ENCODE data around the gene RHBDF2.
"Not testable (repeated sequence)": the region's sequence is repeated elsewhere in the genome, so short reads cannot be mapped to it uniquely, and the experiment has no call there.

The RHBDF2 gene

DNA sequence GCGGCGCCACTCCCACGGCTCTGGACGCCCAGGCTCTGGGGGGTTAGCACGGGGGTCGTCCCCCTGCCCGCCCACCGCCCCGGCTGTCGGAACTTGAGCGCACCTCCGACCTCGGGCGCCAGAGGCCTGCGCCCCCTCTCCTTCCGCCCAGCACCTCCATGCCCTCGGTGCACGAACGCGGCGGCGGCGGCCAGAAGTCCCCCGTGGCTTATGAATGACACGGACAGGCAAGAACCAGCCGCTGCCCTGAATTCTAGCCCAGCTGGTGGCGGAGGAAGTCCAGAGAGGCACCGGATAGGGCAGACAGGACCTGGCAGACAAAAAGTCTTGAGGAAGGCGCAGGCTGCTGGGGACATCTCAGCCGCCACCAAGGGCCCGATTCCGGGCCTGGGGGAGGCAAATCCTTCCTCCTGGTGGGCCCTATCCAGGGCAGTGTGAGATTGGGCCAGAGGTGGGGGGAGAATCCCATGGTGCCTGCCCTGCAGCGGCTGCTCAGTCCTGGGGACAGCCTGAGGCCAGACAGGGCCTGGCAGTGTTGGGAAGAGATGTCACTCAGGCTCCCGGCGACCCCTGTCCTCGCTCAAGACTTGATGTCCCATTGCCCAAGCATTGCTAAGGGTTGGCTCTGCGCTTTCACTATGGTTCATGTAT is 37.2 kb upstream of the RHBDF2 start:
- peak; percentile 57 for DNase-seq

DNA sequence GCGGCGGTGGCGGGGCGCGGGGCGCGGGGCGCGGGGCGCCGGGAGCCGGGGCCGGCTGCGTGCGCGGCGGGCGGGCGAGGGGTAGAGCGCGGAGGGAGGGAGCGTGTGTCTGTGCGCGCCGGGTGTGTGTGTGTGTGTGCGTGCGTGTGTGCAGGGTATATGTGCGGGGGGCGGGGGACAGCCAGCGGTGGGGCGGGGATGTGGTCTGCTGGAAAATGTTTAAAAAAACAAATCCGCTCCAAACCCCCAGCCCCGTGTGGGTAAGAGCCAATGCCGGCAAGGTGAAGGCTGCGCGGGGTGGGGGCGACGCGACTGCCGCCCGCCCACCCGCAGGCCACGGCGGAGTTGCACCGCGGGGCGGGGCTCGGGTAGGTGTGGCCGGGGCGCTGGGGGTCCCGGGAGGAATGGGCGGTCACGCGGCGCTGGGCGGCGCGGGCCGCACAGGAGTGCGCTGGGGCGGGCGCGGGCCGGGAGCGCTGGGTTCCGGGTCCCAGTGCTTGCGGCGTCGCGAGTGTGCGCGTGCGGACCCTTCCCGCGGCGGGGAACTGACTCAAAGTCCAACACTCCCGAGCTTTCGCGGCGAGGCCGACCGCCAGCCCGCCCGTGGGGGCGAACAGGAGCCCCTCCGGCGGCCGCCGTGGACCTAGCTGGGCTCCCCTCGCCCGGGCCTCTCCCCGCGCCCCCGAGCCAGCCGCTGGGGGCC is 36.5 kb upstream of the RHBDF2 start, which contains the start of gene CYGB:
TSS of gene CYGB (minus strand) at position 132 of the 703 bp plus-strand sequence. CDS start 167 bp downstream, outside the sequence.
- peak; percentile 55 for DNase-seq

DNA sequence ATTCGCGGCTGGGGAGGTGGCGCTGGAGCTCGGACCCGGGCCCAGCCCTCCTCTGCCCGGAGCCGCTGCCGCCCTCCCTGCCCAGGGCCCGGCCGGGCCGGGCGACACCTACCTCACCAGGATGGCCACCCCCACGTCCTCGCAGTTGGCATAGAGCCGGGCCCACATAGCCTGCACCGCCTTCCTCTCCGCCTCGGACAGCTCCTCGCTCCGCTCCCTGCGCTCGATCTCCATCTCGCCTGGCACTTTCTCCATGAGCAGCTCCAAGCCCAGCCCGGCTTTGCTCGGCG is 36.0 kb upstream of the RHBDF2 start:
- DNase-seq = peak; percentile 53

DNA sequence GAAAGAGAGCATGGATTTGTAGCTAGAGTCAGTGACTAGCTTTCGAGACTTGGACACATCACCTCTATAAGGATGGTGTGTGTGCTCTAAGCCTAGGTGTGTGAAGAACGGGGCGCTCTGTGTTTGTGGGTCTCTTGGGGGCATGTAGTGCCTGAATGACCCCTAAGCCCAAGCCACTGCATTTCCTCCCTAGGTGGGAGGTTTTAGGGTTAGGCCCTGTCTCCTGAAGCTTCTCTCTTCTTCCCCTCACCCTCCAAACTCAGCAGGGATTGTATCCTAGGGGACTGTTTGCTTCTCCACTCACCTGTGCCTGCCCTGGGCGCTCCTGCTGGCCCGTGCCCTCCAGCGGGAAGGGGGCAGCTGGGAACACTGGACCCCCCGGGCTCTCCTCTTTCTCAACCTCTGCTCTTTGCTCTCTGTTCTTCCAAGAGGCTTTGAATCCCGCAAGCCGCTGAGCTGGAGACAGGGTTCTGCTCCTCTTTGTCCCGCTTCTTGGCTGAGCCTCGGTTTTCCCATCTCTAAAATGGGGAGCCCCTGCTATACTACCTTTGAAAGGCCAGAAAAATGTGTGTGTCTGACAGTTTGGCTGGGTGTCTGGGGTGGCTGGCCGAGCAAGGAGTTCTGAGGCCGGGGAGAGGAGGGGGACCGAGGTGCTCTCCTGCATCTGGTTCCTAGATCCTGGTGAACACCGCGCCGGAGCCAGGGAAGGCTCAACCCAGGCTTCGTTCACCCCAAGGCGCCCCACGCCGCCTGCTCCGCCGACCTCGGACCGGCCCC is 35.5 kb upstream of the RHBDF2 start:
- no peak for DNase-seq

DNA sequence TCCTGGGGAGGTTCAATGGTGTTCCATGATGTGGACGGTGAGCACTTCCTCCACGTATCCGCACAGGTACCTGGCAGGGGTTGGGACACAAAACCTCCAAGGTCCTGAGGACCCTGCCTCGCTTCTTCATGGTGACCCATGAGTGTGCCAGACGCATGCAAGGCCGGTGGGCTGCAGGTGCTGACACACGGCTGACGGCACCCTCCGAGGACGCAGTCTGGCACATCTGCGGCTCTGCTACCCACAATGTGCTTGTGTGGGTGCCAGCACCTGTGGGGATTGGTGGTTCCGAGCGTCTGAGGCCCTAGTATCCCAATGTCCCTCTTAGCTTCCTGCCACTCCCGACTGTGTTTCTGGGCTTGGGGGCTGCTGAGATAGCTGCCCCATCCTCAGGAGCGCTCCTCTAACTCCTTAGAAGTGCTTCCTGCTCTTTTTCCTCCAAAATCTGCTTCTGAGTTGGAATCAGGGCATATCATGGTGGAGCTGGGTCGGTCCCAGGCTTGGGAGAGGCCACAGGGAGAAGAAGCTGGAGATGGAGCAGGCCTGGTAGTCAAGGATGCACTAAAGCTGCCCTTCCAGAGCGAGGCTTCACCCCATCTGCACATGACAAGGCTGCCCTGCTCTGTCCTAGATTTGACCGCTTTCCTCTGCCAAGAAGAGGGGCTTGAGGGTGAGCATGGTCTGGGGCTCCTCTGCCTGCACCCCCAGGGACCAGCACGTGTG is 34.7 kb upstream of the RHBDF2 start:
- no peak for DNase-seq

DNA sequence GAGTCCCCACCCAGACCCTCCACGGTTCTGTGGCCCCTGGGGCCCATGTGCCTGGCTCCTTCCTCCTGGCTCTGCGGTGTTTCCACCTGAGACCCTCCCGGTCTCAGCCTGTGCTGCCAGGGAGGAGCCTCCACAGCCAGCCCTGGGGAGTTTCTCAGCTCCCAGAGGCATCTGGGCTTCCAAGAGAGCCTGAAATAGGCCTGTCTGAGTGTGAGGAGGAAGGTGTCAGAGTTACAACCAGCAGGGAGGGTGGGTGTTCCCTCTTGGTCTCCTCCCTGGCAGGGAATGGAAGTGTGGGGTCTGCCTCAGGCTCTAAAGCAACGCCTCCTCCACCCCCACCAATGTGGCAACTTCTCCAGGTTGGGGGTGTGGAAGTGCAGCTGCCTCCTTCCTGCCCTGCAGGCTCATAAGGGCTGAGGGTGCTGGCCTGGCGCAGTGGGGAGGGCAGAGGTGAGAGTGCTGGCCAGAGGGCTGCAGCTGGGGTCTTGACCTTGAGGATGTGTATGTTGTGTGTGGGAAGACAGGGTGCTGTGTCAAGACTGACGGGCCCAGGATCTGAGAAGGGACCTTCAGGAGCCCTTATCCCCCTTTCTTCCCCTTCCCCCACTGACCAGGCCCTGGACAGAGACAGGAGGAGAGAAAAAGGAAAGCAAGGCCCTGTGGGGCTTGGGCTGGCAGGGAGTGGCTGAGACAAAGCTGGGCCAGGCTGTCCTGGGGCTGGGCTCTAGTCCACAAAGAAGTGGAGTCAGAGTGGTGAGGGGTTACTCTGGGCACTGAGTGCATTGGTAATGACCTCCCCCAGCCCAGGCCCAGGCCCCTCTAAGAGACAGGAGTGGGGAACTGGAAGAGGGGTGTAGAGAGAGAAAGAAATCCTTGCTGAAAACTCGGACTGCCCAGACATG is 33.9 kb upstream of the RHBDF2 start:
- peak; percentile 17 for DNase-seq

DNA sequence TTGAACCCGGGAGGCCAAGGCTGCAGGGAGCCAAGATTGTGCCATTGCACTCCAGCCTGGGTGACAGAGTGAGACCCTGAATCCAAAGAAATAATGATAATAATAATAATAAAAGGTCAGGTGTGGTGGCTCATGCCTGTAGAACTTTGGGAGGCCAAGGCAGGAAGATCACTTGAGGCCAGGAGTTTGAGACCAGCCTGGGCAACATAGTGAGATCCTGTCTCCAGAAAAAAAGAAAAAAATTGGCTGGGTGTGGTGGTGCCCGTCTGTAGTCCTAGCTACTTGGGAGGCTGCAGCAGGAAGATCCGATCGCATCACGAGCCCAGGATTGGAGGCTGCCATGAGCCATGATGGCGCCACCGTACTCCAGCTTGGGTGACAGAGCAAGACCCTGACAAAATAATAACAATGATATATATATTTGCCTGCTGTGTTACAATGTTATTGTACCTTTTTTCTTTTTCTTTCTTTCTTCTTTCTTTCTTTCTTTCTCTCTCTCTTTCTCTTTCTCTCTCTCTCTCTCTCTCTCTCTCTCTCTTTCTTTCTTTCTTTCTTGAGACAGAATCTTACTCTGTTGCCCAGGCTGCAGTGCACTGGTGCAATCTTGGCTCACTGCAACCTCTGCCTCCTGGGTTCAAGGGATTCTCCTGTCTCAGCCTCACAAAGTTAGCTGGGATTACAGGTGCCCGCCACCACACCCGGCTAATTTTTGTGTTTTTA is 32.6 kb upstream of the RHBDF2 start:
- not testable (repeated sequence) for DNase-seq

DNA sequence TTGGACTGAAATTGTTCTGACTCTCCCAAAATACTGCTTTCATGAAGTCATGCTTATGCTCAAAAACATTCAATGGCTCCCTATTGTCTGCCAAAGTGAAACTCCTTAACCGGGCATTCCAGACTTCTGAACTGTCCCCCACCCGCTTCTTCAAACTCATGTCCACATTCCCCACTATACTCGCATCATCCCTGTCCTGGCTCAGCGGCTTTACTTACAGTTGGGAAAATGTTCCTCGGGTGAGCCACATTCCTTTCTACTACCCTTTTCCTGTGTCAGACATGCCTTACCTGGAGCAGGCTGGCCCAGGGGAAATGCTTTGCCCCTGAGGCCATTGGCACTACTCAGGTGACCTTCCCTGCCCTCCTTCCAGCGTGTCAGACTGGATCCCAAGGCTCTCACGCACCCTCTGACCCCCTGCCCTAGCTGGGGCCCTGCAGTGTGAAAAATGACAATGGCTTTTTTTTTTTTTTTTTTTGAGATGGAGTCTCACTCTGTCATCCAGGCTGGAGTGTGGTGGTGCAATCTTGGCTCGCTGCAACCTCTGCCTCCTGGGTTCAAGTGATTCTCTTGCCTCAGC is 30.9 kb upstream of the RHBDF2 start:
- no peak for DNase-seq

DNA sequence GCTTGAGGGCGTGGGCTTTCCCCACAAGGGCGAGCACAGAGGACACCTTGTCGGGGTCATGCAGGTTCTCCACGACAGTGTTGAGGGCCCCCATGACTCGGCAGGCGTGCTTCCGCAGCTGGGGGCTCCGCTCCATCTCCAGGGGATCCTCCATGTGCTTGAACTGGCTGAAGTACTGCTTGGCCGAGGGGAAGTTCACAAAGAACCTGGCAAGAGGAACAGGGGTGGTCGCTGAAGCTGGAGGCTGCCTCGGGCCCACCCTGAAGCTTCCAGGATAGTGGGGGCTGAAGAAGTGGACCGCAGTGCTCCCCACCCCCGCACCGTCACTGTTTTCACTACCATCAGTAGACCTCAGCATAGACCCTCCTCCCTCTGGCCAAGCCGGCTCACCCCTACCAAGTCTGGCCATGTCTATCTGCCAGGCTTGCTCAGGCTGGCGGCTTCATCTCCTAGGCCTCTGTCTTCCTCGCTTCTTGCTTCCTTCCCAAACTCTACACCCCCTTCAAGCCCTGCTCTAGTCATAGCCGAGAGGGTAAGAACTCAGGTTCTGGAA is 30.3 kb upstream of the RHBDF2 start:
- DNase-seq = no peak

DNA sequence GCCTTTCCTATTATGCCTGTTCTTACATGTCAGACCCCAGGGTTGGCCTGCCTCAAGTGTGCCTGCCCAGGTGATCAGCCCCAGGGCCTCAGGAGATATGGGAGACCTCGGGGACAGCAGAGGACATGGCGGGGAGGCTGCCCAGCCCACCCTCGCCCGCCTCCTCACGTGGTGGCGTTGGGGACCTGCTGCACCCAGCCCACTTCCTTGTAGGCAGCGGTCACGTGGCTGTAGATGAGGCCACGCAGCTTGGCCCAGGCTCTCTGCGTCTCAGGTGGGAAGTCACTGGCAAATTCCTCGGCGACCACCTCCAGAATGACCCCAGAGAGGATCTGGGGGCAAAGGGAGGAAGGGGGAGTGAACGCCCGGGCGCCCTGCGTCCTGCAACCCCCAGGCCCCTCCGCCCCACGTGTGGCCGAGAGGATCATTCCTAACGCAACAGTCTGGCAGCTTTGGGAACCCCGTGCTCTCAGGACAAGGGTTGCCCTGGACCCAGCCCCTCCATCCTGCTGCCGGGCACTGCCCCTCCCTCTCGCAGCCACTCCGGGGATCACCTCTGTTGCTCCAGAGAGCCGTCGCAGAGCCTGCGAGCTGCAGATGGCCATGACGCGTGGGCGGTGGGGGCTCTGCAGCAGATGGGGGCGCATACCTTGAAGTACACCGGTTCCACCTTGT is 29.7 kb upstream of the RHBDF2 start:
- DNase-seq = no peak

DNA sequence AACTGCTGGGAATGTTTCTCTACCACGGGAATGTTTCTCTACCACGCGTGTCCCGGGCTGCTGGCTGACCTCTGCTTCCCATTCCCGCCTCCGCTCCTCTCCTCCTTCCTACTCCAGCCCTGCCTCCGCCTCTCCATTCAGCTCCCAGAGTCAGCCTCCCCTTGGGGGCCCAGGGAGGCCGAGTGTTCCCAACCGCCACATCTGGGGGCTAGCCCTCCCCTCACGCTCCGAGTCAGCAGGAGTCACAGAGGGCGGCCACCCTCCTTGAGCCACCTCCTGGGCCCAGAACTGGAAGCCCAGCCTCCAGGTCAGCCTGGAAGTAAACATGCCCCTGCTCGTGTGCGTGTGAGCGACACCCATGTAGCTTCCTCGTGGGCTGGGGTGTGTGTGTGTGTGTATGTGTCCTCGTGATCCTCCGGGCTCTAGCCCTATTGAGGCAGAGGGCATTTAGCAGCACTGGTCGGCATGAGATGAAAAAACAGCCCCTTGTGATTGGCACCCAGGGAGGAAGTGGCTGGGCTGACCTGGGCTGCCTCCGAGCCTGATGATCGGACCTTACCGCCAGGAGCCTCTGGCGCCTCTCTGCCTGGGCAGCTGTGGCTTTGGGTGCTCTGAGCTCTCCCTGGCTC is 29.0 kb upstream of the RHBDF2 start:
- no peak for DNase-seq

DNA sequence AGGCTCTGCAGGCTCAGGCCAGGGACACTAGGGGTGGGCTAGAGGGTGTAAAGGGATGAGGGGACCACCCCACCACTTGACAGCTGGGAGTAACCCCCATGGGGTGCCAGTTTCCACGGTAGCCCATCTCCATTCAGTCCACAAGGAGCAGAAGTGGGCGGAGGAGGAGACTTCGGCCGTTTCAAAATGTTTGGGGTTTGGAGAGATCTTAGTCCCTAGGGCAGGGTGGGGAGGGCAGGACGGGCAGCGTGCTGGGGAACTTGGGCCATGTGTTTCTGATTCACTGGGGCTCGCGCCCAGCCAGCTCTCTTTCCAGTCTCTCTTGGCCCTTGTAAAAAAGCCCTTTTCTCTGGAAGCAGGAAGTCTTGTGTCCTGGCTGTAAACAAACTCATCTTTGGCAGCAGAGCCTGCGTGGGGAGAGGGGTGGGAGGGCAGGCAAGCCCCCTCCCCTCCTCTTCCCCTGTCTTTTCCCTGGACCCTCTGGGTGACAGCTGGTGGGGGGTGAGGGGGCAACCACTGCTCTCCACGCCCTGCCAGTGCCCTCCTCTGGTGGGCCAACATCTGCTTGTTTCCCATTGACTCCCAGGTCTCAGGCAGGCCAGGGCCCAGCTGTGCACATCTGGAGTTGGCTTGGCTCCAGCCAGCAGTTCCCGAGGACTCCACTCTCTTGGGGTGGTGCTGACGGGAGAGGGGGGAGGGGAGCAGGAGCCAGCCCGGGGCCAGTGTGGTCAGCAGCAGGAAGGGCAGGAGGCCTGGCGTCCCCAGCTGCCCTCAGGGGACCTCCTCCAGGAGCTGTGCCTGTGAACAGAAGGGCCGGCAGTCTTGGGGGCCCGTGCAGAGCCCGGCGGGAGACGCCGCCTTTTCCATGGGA is 28.2 kb upstream of the RHBDF2 start:
- peak; percentile 82 for DNase-seq

DNA sequence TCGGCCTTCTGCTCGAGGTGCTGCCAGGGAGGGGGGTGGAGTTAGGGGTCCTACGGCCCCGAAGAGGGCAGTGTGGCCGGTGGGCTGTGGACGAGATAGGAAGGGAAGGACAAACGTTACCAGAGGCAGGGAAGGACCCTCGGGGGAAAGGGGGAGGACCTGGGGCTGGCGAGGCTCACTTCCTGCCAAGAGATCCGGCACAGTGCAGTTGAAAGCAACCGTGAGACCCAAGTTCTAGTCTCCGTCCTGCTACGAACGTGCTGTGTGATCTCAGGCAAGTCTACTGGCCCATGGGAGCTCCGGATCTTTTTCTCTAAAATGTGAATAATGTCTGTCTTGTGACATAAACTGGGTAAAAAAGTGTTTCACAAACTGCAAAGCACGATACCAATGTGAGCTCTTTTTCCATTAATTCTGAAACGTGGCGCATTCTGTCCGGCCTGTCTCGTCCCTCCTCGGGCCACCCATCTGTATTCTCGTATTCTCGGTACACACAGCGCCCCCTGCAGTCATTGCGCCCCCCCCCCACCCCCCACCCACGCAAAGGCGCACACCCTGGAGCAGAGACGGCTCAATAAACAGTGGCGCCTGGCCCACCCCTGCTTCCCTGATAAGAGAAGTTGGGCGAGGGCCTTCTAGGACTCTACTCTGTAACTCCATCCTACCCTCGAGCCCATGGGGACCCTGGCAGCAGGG is 27.5 kb upstream of the RHBDF2 start:
- DNase-seq = no peak

DNA sequence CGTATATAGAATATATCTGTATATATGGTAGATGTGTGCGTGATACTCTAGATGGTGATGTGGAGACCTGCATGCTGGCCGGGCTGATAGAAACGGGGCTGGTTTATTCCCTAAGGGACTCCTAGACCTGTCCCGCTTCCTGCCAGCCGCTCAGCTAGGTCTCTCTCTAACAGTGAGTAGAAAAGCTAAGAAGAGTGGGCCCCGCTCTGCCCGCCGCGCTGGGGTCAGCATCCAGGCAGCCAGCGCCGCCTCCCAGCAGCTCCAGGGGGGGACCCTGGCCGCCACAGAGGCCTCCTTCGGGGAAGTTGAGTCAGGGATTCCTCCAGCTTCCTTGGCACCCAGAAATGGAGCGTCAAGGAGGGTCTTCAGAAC is 26.9 kb upstream of the RHBDF2 start:
- DNase-seq = no peak

DNA sequence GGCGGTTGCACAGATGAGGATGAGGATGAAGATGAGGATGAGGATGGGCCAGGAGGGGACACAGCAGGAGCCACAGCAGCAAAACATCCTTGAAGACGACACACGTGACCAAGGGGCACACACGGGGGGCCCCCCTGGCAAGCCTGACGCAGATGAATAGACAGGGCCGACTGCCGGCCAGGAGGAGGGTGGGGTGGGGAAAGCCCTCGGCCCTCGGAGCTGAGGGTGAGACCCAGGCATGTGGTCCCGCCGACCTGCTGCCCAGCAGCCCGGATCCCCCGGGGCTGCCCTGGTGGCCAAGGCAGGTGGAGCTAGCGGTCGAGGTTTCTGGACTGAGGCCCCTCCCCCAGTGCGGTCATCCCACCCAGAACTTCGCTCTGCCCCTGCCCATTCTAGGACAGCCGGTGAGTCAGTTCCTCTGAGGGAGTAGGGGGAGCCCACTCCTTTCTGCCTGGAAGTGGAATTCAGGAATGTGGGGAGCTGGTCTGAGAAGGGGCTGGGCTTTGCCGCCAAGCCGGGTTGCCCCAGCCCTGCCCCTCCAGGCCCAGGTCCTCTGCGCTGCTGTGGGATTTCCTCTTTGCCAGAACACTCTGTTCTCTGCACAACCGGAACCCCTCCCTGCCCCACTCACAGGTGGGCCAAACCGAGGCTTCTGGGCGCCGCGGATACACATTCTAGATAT is 26.3 kb upstream of the RHBDF2 start:
- DNase-seq = peak; percentile 60

DNA sequence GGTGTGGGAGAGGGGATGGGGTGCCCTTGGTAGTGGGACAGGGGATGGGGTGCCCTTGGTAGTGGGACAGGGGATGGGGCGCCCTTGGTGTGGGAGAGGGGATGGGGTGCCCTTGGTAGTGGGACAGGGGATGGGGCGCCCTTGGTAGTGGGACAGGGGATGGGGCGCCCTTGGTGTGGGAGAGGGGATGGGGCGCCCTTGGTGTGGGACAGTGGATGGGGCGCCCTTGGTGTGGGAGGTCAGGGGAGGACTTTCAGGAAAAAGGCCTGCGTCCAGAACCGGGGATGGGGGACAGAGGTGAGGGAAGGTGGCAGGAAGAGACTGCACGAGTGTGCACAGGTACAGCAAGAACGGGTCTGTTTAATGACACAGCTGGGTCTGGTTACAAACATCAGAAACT is 25.8 kb upstream of the RHBDF2 start:
- DNase-seq = not testable (repeated sequence)

DNA sequence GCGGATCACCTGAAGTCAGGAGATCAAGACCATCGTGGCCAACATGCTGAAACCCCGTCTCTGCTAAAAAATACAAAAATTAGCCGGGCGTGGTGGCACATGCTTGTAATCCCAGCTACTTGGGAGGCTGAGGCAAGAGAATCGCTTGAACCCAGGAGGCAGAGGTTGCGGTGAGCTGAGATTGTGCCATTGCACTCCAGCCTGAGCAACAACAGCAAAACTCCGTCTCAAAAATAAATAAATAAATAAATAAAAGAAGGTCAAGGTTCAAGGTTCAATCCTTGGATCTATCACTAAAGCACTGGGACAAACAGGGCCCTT is 24.2 kb upstream of the RHBDF2 start:
- not testable (repeated sequence) for DNase-seq

Data from right kidney (tissue), 1 donor.